B cell (primary cell): ENCODE results near the gene ETNPPL.

ENCODE experiments used
- CTCF ChIP-seq: fragments of 200-600 bp; IDR thresholded peaks from one replicate; pipeline ENCODE4 v1.8.0; 2022; ENCODE audit warnings: antibody characterized with exemption, mild to moderate bottlenecking
- EZH2 ChIP-seq: IDR thresholded peaks from 2 replicates; pipeline ENCODE4 v1.6.1; 2012; ENCODE audit warnings: borderline replicate concordance, low read depth, mild to moderate bottlenecking, moderate library complexity, low read length; ENCODE audit not compliant: insufficient read depth, poor library complexity, severe bottlenecking

- TF ChIP-seq CTCF (no peak), EZH2 (no peak)
These were observed 11.5 kb downstream of the ETNPPL start for GRCh38 chr4:108751321-108751720.
